HEK293T (cell line): ENCODE results near the gene SLC13A1.

Source experiments
- CTCF ChIA-PET: fragments of 350-600 bp; formaldehyde crosslinking; extraction: SDS; loops from one replicate; lab custom pipeline; 2021; ENCODE audit warnings: antibody characterized with exemption, inconsistent platforms; lab: Yijun Ruan, JAX
- POLR2A ChIA-PET: fragments of 350-600 bp; formaldehyde crosslinking; extraction: SDS; loops from one replicate; lab custom pipeline; 2020; ENCODE audit warnings: antibody characterized with exemption, inconsistent platforms; lab: Yijun Ruan, JAX
- DNase-seq: peaks from one replicate; pipeline ENCODE4 v3.0.0; 2012; ENCODE audit warnings: mixed read lengths; ENCODE audit errors: extremely low spot score
- ARNT ChIP-seq: fragments of 450-650 bp; IDR thresholded peaks from 2 replicates; pipeline ENCODE4 v1.6.1; 2017; ENCODE audit warnings: mild to moderate bottlenecking
- BHLHE40 ChIP-seq: fragments of 450-650 bp; IDR thresholded peaks from 2 replicates; pipeline ENCODE4 v1.6.1; 2016; ENCODE audit warnings: mild to moderate bottlenecking, moderate library complexity, borderline replicate concordance
- CTBP1 ChIP-seq: fragments of 450-650 bp; IDR thresholded peaks from 2 replicates; pipeline ENCODE4 v1.6.1; 2016; ENCODE audit warnings: borderline replicate concordance
- ELF4 ChIP-seq: fragments of 450-650 bp; IDR thresholded peaks from 2 replicates; pipeline ENCODE4 v1.6.1; 2017; ENCODE audit warnings: antibody characterized with exemption
- FOXA1 ChIP-seq: fragments of 450-650 bp; IDR thresholded peaks from 2 replicates; pipeline ENCODE4 v1.6.1; 2016; ENCODE audit warnings: mild to moderate bottlenecking
- FOXK2 ChIP-seq: fragments of 450-650 bp; IDR thresholded peaks from 2 replicates; pipeline ENCODE4 v1.6.1; 2016; ENCODE audit warnings: mild to moderate bottlenecking
- FOXM1 ChIP-seq: fragments of 450-650 bp; IDR thresholded peaks from 2 replicates; pipeline ENCODE4 v1.6.1; 2017; ENCODE audit warnings: mild to moderate bottlenecking, borderline replicate concordance
- HDGF ChIP-seq: fragments of 450-650 bp; IDR thresholded peaks from 2 replicates; pipeline ENCODE4 v1.6.1; 2017; ENCODE audit warnings: antibody characterized with exemption, borderline replicate concordance
- L3MBTL2 ChIP-seq: fragments of 450-650 bp; conservative IDR thresholded peaks from 2 replicates; pipeline ENCODE4 v1.6.1; 2016; ENCODE audit warnings: mild to moderate bottlenecking
- LEF1 ChIP-seq: fragments of 450-650 bp; IDR thresholded peaks from 2 replicates; pipeline ENCODE4 v1.6.1; 2017; ENCODE audit warnings: mild to moderate bottlenecking, borderline replicate concordance
- NFRKB ChIP-seq: fragments of 450-650 bp; IDR thresholded peaks from 2 replicates; pipeline ENCODE4 v1.6.1; 2016; ENCODE audit warnings: mild to moderate bottlenecking, moderate library complexity
- SP1 ChIP-seq: fragments of 450-650 bp; IDR thresholded peaks from 2 replicates; pipeline ENCODE4 v1.6.1; 2017
- SUZ12 ChIP-seq: fragments of 450-650 bp; IDR thresholded peaks from 2 replicates; pipeline ENCODE4 v1.6.1; 2016; ENCODE audit warnings: mild to moderate bottlenecking
- TARDBP ChIP-seq: fragments of 450-650 bp; IDR thresholded peaks from 2 replicates; pipeline ENCODE4 v1.6.1; 2016
- ZNF384 ChIP-seq: fragments of 450-650 bp; IDR thresholded peaks from 2 replicates; pipeline ENCODE4 v1.6.1; 2016
- TF ChIP-seq, protein P1 (sequence below): fragments of 450-650 bp; IDR thresholded peaks from 2 replicates; pipeline ENCODE4 v1.6.1; 2016

SLC13A1 gene

DNA sequence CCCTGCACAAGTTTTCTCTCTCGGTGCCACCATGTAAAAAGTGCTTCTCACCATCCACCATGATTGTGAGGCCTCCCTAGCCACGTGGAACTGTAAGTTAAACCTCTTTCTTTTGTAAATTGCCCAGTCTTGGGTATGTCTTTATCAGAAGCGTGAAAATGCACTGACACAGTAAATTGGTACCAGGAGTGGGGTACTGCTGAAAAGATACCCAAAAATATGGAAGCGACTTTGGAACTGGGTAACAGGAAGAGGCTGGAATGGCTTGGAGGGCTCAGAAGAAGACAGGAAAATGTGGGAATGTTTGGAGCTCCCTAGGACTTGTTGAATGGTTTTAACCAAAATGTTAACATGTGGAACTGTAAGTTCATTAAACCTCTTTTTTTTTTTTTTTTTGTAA lies 15.6 kb upstream of the SLC13A1 start:
- TF ChIP-seq L3MBTL2 (no peak), FOXM1 (no peak), ELF4 (no peak), SP1 (no peak), HDGF (no peak), ZNF384 (no peak), TARDBP (no peak)
- CTCF ChIA-PET = no interaction called here
- DNase-seq = no peak
- POLR2A ChIA-PET = no interaction called here

DNA sequence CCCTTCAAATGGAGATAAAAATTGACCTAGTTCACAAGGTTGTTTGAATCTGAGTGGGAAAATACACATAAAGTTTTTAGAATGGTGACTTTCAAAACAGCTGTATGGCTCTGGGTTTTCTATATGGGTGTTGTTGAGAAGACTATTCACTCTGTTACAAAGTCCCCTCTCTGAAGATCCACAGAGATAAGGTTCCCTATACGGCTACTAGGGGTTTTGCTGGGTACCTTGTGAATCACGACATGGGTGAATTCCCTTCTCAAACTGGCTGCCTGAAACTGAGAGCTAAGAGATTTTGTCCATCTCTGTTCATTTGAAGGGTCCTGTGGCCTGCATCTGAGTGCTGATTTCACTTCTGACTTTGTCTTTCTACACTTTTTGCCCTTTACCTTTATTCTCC lies 11.8 kb upstream of the SLC13A1 start:
- TF ChIP-seq, protein P1, sequence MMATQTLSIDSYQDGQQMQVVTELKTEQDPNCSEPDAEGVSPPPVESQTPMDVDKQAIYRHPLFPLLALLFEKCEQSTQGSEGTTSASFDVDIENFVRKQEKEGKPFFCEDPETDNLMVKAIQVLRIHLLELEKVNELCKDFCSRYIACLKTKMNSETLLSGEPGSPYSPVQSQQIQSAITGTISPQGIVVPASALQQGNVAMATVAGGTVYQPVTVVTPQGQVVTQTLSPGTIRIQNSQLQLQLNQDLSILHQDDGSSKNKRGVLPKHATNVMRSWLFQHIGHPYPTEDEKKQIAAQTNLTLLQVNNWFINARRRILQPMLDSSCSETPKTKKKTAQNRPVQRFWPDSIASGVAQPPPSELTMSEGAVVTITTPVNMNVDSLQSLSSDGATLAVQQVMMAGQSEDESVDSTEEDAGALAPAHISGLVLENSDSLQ = no peak
- TF ChIP-seq FOXK2 = no peak
- no peak for TF ChIP-seq SP1
- TF ChIP-seq ARNT = no peak
- no peak for TF ChIP-seq NFRKB
- TF ChIP-seq BHLHE40 = no peak
- no peak for TF ChIP-seq FOXM1
- TF ChIP-seq HDGF = no peak
- no peak for TF ChIP-seq FOXA1
- TF ChIP-seq ZNF384 = no peak
- no peak for TF ChIP-seq LEF1
- TF ChIP-seq TARDBP = no peak
- no peak for TF ChIP-seq SUZ12
- TF ChIP-seq CTBP1 = no peak
- TF ChIP-seq L3MBTL2 = no peak
- no peak for TF ChIP-seq ELF4
- ChIA-PET POLR2A (no interaction called here), CTCF (no interaction called here)
- no peak for DNase-seq

DNA sequence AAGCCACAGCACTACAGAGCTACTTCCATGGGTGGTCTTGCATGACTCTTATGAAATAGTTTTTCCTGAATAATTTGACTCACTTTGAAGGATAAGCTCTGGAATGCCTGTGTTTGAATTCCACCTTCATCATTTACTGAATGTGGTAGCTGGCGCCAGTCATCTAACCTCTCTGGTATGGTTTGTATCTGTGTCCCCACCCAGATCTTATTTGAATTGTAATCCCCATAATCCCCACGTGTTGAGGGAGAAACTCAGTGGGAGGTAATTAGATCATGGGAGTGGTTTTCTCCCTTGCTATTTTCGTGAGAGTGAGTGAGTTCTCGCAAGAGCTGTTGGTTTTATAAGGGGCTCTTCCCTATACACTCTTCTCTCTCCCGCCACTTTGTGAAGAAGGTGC lies 11.2 kb upstream of the SLC13A1 start:
- no peak for TF ChIP-seq TARDBP
- TF ChIP-seq BHLHE40 = no peak
- POLR2A ChIA-PET = no interaction called here
- DNase-seq = no peak
- CTCF ChIA-PET = no interaction called here

DNA sequence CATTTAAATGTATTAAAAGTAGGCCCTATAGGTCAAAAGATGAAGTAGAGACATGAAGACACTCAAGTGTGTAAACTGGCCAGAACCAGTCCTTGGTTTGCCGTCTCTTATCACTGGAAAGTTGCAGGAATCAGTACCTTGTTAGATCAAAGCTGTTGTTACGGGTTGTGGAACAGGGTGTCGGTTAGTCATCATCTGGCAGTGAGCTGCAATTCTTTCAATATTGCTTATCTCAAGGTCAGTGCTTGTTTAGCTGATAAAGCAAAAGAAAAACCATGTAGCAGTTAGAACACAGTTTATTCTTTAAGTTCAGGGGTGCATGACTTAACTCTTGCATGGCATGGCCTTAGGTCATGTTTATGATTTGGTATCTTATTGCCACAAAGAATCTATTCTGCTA lies 10.0 kb upstream of the SLC13A1 start:
- TF ChIP-seq ZNF384 (no peak), SUZ12 (no peak), ARNT (no peak), NFRKB (no peak), FOXM1 (no peak), TARDBP (no peak), ELF4 (no peak), FOXA1 (no peak), SP1 (no peak), LEF1 (no peak), L3MBTL2 (no peak), HDGF (no peak), CTBP1 (no peak), FOXK2 (no peak), BHLHE40 (no peak)
- TF ChIP-seq, protein P1 = no peak
- DNase-seq = no peak
- POLR2A ChIA-PET = no interaction called here
- CTCF ChIA-PET = no interaction called here

DNA sequence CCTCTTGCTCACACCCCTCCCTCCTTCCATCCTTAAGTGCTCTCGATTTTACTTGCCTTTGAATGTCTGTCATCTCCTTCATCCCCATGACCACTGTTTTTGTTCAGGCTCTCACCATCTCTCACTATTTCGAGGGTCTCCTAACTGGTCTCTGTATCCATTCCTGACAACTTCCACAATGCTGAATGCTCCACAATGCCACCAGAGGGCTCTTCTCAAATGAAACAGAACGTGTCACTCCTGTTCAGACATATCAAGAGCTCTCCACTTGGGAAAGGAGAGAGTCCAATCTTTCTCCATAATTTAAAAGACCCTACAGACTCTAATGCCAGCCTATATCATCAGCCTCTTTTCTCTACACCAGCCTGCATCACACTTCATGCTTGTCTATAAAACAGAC lies 9.0 kb upstream of the SLC13A1 start:
- POLR2A ChIA-PET = no interaction called here
- CTCF ChIA-PET = interaction anchor here (0.6 kb wide), 1 partner anchor 822 kb away, joined by 5 read pairs; no protein-coding TSS in a partner anchor
- no peak for DNase-seq
- TF ChIP-seq FOXM1 (no peak), FOXA1 (no peak), L3MBTL2 (no peak), HDGF (no peak), LEF1 (no peak), NFRKB (no peak), CTBP1 (no peak), BHLHE40 (no peak), ZNF384 (no peak), TARDBP (no peak), SUZ12 (no peak), SP1 (no peak), FOXK2 (no peak), ARNT (no peak), ELF4 (no peak)
- TF ChIP-seq, protein P1 = no peak

DNA sequence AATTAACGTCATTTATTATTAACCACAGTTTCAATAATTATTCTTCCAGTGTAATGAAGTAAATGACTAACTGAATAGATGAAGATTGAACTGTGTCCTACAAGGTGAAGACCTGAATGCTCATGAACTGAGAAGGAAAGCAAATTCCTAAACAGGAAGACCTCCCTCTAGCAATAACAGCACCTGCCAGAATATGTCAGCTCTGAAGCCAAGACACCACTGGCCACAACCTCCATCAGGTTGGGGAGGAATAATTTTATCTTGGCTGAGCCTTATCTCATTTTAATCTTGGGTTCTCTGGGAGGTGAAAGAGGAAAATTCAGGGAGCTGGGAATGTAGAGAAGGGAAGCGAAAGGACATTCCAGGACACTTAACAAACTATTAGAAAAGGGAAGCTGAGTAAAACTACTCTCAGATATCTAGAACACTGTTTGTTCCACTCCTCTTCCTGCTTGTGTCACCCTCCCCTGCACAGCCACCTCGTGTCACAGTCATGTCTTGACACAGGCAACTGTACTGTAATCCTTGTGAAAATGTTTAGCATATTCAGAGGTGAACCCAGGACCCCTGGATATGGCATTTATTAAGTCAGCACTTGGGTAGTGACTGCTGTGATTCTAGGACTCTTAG lies 4.6 kb upstream of the SLC13A1 start:
- ChIA-PET POLR2A (no interaction called here), CTCF (no interaction called here)
- TF ChIP-seq L3MBTL2 (no peak), SP1 (no peak), ELF4 (no peak), ZNF384 (no peak), FOXA1 (no peak), NFRKB (no peak), TARDBP (no peak), SUZ12 (no peak), BHLHE40 (no peak), ARNT (no peak), FOXK2 (no peak), CTBP1 (no peak), HDGF (no peak), LEF1 (no peak), FOXM1 (no peak)
- TF ChIP-seq, protein P1 = no peak
- no peak for DNase-seq
